HG02840 (cell line): ENCODE results near the gene STPG4.

Source experiments
- ATAC-seq: cut with Tn5 transposase; IDR thresholded peaks from one replicate; pipeline ENCODE4 v1.9.1; 2021; ENCODE audit warnings: mild to moderate bottlenecking, moderate library complexity, moderate number of reproducible peaks; ENCODE audit not compliant: unreplicated experiment, low FRiP score

Gene STPG4

GRCh38 chr2:47058003-47058931 is 96.8 kb downstream of the STPG4 start:
- no peak for ATAC-seq

GRCh38 chr2:47057687-47058002 is 97.5 kb downstream of the STPG4 start:
- no peak for ATAC-seq

DNA sequence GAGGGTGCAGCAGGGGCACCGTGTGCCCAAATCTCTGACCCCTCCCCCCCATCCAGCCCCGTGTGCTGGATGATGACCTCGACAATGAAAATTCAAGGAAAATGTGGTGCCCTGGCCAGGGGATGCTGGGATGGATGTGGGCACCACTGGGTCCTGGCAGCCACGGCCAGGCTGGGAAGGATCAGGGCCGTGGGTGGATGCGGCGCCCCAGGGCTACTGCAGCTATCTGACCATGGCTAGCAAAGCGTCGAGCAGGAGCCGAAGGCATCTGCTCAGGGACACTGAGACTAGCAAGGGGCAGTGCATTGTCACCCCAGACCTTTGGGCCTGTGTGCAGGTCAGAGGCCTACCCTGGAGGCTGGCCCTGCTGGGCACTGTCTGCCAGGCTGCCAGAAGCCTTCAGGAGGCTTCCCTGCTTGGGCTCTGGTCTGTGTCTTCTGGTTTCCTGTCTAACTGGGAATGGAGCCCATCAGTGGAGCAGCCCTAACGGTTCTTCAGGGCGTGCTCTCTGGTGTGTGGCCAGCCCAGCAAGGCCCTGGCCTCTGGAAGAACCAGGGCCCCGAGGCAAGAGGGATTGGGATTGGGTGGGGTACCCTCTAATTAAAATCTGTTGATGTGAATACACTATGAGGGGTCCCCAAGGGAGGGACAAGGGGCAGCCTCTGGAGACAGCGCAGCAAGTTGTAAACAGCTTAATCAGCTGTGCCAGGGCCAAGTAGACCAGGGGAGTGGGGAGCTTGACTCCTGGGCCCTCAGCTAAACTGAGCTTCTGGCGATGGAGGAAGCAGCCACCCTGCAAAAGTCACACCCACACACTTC is 98.0 kb downstream of the STPG4 start:
- ATAC-seq: no peak

- no peak for ATAC-seq
Observed at GRCh38 chr2:47056374-47056773, 98.7 kb downstream of the STPG4 start.

GRCh38 chr2:47054868-47055267 is 100.2 kb downstream of the STPG4 start:
- no peak for ATAC-seq

GRCh38 chr2:47054036-47054555 is 101.0 kb downstream of the STPG4 start:
- no peak for ATAC-seq

- ATAC-seq: no peak
Observed at GRCh38 chr2:47052847-47053246, 102.3 kb downstream of the STPG4 start.

GRCh38 chr2:47051562-47051961 is 103.5 kb downstream of the STPG4 start:
- ATAC-seq: no peak

DNA sequence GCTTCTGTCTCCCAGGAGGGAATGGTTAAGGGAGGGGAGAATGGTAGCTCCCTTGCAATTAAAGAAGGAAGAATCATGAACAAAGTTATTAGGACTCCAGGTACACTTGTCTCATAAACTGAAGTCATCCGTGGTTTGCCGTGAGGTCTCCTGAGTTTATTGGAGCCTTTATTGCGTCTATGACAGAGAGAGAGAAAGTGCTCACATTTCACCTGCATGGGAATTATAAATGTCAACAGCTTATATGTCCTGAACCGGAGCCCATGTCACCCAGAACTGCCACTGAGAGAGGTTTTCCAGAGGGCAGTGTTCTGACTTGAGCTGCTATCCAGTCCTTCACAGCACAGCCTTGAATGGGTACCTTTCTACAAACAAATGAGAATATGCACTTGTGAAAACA is 104.3 kb downstream of the STPG4 start:
- ATAC-seq: no peak

- ATAC-seq: no peak
Observed at GRCh38 chr2:47050021-47050760, 104.9 kb downstream of the STPG4 start.

DNA sequence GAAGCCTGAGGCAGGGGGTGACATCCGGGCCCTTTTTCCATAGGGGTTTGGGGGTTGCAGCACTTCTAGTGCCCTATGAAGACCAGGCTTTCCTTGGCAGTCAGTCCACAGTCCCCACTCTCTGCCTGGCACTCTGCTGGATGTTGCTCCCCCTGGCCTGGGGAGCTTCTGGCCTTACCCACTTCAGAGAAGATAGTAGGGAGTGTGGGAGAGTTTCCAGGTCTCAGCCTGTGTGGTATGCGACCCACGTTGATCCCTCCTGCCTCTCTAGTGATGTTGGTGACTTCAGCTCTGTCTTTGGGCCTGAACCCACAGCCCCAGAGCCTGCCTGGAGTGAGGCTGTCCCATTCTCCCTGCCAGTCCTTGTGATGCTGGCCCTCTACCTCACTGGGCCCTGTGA is 105.6 kb downstream of the STPG4 start:
- no peak for ATAC-seq

DNA sequence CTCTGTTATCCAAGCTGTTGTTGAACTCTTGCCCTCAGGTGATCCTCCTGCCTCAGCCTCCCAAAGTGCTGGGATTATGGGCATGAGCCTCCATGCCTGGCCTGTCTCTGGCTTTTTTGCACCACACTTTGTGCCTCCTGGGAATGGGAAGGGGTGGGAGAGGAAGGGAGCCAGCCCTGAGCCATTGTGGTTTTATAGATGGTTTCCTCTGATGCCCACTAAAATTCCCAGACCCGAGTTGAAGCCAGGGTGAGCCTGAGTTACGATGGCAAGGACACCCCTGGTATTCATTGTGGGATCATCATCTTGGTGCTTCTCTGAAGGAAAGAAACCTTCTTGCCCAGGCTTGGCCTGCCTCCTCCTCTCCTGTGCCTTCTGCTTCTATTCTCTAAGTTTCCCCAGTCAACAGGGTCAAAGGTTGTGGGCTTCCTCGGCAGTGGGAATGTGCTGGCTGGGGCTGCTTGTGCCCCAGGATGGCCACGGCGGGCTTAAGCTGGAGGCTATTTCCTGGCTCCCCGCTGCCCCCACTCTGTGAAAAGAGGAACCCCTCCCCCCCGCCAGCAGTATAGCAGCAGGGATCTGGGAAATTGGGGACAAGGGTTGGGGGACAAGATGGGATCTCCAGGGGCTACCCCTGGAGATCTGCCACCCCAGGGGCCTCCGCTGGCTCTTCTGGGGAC is 106.2 kb downstream of the STPG4 start:
- no peak for ATAC-seq

DNA sequence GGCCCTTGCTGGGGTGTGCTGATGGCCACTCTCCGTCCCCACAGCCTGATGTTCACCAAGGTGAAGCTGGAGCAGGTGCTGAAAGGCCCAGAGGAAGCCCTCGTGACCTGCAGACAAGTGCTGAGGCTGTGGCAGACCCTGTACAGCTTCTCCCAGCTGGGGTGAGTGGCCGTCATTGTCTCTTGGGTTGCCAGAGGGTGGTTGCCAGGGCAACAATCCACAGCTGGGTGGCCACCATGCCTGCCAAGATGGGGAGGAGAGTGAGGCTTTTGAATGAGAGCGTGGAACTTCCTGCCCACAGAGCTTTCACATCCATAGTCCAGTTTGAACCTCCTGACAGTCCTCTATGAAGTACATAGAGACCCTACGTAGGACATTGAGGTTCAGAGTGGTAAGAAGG is 108.8 kb downstream of the STPG4 start:
- no peak for ATAC-seq

- ATAC-seq: no peak
Observed at GRCh38 chr2:47043891-47044239, 111.2 kb downstream of the STPG4 start.

GRCh38 chr2:47043142-47043890 is 111.8 kb downstream of the STPG4 start:
- no peak for ATAC-seq

GRCh38 chr2:47041891-47042684 is 113.0 kb downstream of the STPG4 start:
- ATAC-seq: no peak

DNA sequence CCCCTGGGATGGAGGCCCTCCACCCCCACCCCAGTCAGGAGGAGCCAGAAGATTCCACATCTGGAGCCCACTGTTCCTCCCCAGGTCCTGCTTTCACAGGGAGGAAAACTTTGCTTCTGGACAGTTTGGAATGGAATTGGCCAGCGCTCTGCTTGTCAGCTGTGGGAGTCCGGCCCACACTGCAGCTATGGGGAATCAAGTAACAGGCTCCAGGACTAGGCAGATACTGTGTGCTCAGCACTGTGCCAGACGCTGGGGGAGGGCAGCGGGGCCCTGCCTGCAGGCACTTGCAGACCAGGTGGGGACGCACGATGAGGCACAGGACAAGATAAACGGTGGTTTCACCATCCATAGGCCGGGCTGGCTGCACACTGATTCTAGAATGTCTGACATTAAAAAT is 114.0 kb downstream of the STPG4 start:
- no peak for ATAC-seq

DNA sequence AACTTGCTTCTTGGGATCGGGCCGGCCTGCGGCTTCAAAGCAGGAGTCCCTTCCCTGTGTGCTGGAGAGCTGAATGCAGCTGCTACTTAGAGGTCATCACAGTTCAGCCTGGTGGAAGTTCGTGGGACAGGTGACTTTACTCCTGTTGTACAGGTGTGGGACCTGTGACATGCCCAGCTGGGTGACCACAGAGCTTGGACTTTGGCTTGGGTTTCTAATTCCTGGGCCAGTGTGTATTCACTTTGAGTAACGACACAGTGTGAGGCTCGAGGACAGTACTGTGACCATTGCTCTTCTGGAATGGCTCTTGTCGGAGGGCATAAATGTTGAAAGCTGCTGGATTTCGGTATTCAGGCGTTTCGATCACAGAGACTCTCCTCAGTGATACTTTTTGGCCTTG is 114.5 kb downstream of the STPG4 start:
- no peak for ATAC-seq
